Spinal cord (tissue), 10 donors: ENCODE data around the gene NOX3. TPM values are rescaled to one million over a fixed set of nuclear protein-coding genes. Genes with fewer than 3 reads are reported as not detected.

Experiments
- DNase-seq, 6 donors: peaks; one replicate each; pipeline versions ENCODE4 v3.0.0 to v3.0.0-alpha.2; 2013 to 2015; ENCODE audit warnings: low spot score in 6 of 6, low read depth in 4 of 6
- H3K27ac ChIP-seq: one replicate; pipeline ENCODE4 v1.5.1; 2013; ENCODE audit warnings: low read depth, low read length, control low read depth
- H3K27me3 ChIP-seq: one replicate; pipeline ENCODE4 v1.6.1; 2013; ENCODE audit warnings: low read length; ENCODE audit not compliant: control insufficient read depth, insufficient read depth
- H3K36me3 ChIP-seq: one replicate; pipeline ENCODE4 v1.6.1; 2013; ENCODE audit warnings: low read length; ENCODE audit not compliant: control insufficient read depth, insufficient read depth
- H3K4me1 ChIP-seq: one replicate; pipeline ENCODE4 v1.6.1; 2013; ENCODE audit warnings: low read length; ENCODE audit not compliant: control insufficient read depth, insufficient read depth
- H3K4me3 ChIP-seq: one replicate; pipeline ENCODE4 v1.5.1; 2013; ENCODE audit warnings: low read depth, low read length, control low read depth
- H3K9me3 ChIP-seq: one replicate; pipeline ENCODE4 v1.6.1; 2013; ENCODE audit warnings: low read length; ENCODE audit not compliant: control insufficient read depth, insufficient read depth
- WGBS: methylation state at CpG from one replicate; pipeline ENCODE4 v1.1.5; 2013; ENCODE audit warnings: missing lambda C conversion rate; ENCODE audit not compliant: insufficient coverage; 5-methylcytosine and 5-hydroxymethylcytosine counted together
- polyA plus RNA-seq, 2 donors: library from polyadenylated mRNA; unstranded; fragments of 120-200 nt; gene quantifications; one replicate each; pipeline ENCODE4 v1.2.1, GENCODE V29; 2013; ENCODE audit not compliant: insufficient read length in 2 of 2
- total RNA-seq, 2 donors: library from RNA; depleted of rRNA in 1 of 2; stranded (reverse); fragments of 120-200 nt in 1 of 2; fragments of >200 nt in 1 of 2; gene quantifications; one replicate each; pipeline versions ENCODE4 v1.2.3 to v1.2.4, GENCODE V29; 2013 to 2014
- donor health status: healthy.

NOX3 gene
- total and polyA plus RNA-seq, 4 donors, result not detected

- H3K4me1 ChIP-seq, result no peaks in the 10 kb centered on the region
- DNase-seq, result no peak
- no peaks in the 10 kb centered on the region for H3K27me3 ChIP-seq
- 89% methylated on average over 2 of the region's 2 CpGs for WGBS
- H3K36me3 ChIP-seq, result no peaks in the 10 kb centered on the region
- no peak overlapping the region for H3K4me3 ChIP-seq
- peaks cover 7% of the 10 kb centered on the region for H3K9me3 ChIP-seq
- no peak overlapping the region for H3K27ac ChIP-seq
Observed at GRCh38 chr6:155349129-155349528, 106.5 kb downstream of the NOX3 start.

- Histone ChIP-seq H3K27ac (no peak overlapping the region), H3K9me3 (peaks cover 3% of the 10 kb centered on the region), H3K27me3 (no peaks in the 10 kb centered on the region), H3K4me3 (no peak overlapping the region), H3K36me3 (no peaks in the 10 kb centered on the region), H3K4me1 (no peaks in the 10 kb centered on the region)
- DNase-seq, result no peak
- WGBS, result 92% methylated on average over 1 of the region's 1 CpG
Observed at GRCh38 chr6:155347800-155348199, 107.8 kb downstream of the NOX3 start.

- no peaks in the 10 kb centered on the region for H3K36me3 ChIP-seq
- DNase-seq, result no peak
- no peaks in the 10 kb centered on the region for H3K27me3 ChIP-seq
- H3K9me3 ChIP-seq, result peaks cover 3% of the 10 kb centered on the region
- no peak overlapping the region for H3K4me3 ChIP-seq
- H3K4me1 ChIP-seq, result no peaks in the 10 kb centered on the region
- no peak overlapping the region for H3K27ac ChIP-seq
Observed at GRCh38 chr6:155346957-155347356, 108.7 kb downstream of the NOX3 start.

Other genes starting within 250 kb of the NOX3 start
- gene CLDN20, start 191.8 kb downstream of the NOX3 start, total RNA-seq, result under 1 TPM in 1 of 2 donors, not detected in 1; 0.79 TPM
- under 1 TPM; 0.71 to 0.87 TPM for gene CLDN20, start 191.8 kb downstream of the NOX3 start, polyA plus RNA-seq
- gene TFB1M, start 141.4 kb downstream of the NOX3 start, total RNA-seq, result 10 to 100 TPM; 20.4 to 20.8 TPM
- 10 to 100 TPM; 13.6 to 17.0 TPM for gene TFB1M, start 141.4 kb downstream of the NOX3 start, polyA plus RNA-seq